ENCODE data around the gene PTOV1. TPM values are rescaled to one million over a fixed set of nuclear protein-coding genes. Genes with fewer than 3 reads are reported as not detected.
A peak's percentile ranks its signal among the peaks of the same experiment; 100 is the strongest.

PTOV1 gene
- polyA plus RNA-seq, 1 experiment, result 37.6 TPM

GRCh38 chr19:49849433-49850220, 1.3 kb upstream of the PTOV1 start:
- no peak for DNase-seq (ENCODE audit: low read depth, low spot score)
- TF ChIP-seq, protein P1, sequence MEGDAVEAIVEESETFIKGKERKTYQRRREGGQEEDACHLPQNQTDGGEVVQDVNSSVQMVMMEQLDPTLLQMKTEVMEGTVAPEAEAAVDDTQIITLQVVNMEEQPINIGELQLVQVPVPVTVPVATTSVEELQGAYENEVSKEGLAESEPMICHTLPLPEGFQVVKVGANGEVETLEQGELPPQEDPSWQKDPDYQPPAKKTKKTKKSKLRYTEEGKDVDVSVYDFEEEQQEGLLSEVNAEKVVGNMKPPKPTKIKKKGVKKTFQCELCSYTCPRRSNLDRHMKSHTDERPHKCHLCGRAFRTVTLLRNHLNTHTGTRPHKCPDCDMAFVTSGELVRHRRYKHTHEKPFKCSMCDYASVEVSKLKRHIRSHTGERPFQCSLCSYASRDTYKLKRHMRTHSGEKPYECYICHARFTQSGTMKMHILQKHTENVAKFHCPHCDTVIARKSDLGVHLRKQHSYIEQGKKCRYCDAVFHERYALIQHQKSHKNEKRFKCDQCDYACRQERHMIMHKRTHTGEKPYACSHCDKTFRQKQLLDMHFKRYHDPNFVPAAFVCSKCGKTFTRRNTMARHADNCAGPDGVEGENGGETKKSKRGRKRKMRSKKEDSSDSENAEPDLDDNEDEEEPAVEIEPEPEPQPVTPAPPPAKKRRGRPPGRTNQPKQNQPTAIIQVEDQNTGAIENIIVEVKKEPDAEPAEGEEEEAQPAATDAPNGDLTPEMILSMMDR (IDR thresholded peaks at IDR 0.05; ENCODE audit: low read depth, low read length), result no peak
- Histone ChIP-seq H3K4me3 (ENCODE audit: low read depth, low read length) (no peak overlapping the region), H3K27me3 (ENCODE audit: control insufficient read depth, insufficient read depth, low read length) (no peaks in the 10 kb centered on the region), H3K27ac (ENCODE audit: low read depth, low read length) (no peak overlapping the region), H3K9me3 (ENCODE audit: control insufficient read depth, insufficient read depth, low read length) (peaks cover 6% of the 10 kb centered on the region)
- CTCF ChIA-PET, result no interaction called here
- POLR2A ChIA-PET, result interaction anchor here (1.0 to 2.0 kb wide), 4 partner anchors 10 to 27 kb away, joined by 4 to 16 read pairs (median 13); partner anchors contain the start of genes AKT1S1 and TBC1D17

DNA sequence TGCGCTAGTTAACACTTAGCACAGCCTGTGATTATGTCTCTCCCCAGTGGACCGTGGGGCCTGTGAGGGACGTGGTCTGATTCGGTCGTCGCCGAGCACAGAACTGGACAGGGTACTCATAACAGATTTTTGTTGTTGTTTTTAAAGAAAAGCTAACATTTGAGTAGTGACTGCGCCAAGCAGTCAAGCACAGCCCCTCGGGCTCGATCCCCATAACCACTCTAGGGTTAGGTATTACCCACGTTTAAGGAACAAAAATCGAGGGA, 805 bp upstream of the PTOV1 start:
- TF ChIP-seq, protein P1 (IDR thresholded peaks at IDR 0.05; ENCODE audit: low read depth, low read length), result no peak
- Histone ChIP-seq H3K27ac (ENCODE audit: low read depth, low read length) (no peak overlapping the region), H3K9me3 (ENCODE audit: control insufficient read depth, insufficient read depth, low read length) (peaks cover 6% of the 10 kb centered on the region), H3K27me3 (ENCODE audit: control insufficient read depth, insufficient read depth, low read length) (no peaks in the 10 kb centered on the region), H3K4me3 (ENCODE audit: low read depth, low read length) (peak overlapping the region; percentile 84)
- POLR2A ChIA-PET, result interaction anchor here (0.8 to 2.0 kb wide), 8 partner anchors 9 to 210 kb away, joined by 3 to 16 read pairs (median 6); partner anchors contain the start of genes AKT1S1, AP2A1, FUZ and TBC1D17
- DNase-seq (ENCODE audit: low read depth, low spot score), result no peak
- CTCF ChIA-PET, result interaction anchor here (0.8 to 1.4 kb wide), 2 partner anchors 9 to 37 kb away, joined by 3 read pairs; partner anchors contain the start of gene FUZ

- peak overlapping the region; percentile 39 for H3K27ac ChIP-seq (ENCODE audit: low read depth, low read length)
- peak overlapping the region; percentile 84 for H3K4me3 ChIP-seq (ENCODE audit: low read depth, low read length)
- ChIA-PET CTCF (interaction anchor here (1.4 kb wide), 1 partner anchor 38 kb away, joined by 3 read pairs; the partner anchor contains the start of gene FUZ), POLR2A (interaction anchor here (1.2 to 2.0 kb wide), 4 partner anchors 17 to 211 kb away, joined by 3 to 13 read pairs (median 10); partner anchors contain the start of genes AKT1S1 and TBC1D17)
- H3K9me3 ChIP-seq (ENCODE audit: control insufficient read depth, insufficient read depth, low read length), result peaks cover 6% of the 10 kb centered on the region
- TF ChIP-seq, protein P1 (IDR thresholded peaks at IDR 0.05; ENCODE audit: low read depth, low read length), result no peak
- DNase-seq (ENCODE audit: low read depth, low spot score), result no peak
- H3K27me3 ChIP-seq (ENCODE audit: control insufficient read depth, insufficient read depth, low read length), result no peaks in the 10 kb centered on the region
These were observed 699 bp downstream of the PTOV1 start for GRCh38 chr19:49851456-49852259.

GRCh38 chr19:49852631-49853126, 1.7 kb downstream of the PTOV1 start:
- no peak for DNase-seq (ENCODE audit: low read depth, low spot score)
- ChIA-PET CTCF (no interaction called here), POLR2A (interaction anchor here (0.7 to 1.4 kb wide), 2 partner anchors 17 to 43 kb away, joined by 3 to 7 read pairs; no protein-coding TSS in a partner anchor)
- Histone ChIP-seq H3K4me3 (ENCODE audit: low read depth, low read length) (peak overlapping the region; percentile 84), H3K27ac (ENCODE audit: low read depth, low read length) (no peak overlapping the region), H3K9me3 (ENCODE audit: control insufficient read depth, insufficient read depth, low read length) (peaks cover 6% of the 10 kb centered on the region), H3K27me3 (ENCODE audit: control insufficient read depth, insufficient read depth, low read length) (no peaks in the 10 kb centered on the region)
- TF ChIP-seq, protein P1 (IDR thresholded peaks at IDR 0.05; ENCODE audit: low read depth, low read length), result no peak

All from AG04450 (cell line).